Measurements from ENCODE around the gene SYMPK.
A peak's percentile ranks its signal among the peaks of the same experiment; 100 is the strongest.

The SYMPK gene

DNA sequence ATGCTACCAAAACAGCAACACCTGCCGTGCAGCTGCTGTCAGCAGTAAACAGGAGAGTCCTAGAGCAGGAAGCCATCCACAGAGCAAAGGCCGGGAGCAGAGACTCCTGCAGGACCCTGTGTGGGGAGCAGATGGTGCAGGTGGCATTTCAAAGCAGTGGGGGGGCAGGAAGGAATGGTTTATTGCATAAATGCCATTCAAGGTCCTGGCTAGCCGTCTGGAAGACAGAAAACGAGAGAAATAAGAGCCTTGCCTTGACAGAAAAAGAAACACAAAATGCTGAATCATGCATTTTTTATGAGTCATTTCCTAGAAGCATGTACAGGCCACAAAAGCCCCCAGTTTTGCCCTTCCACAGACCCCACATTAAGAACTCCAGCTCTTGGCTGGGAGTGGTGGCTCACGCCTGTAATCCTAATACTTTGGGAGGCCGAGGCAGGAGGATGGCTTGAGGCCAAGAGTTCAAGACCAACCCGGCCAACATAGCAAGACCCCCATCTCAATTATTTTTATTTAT lies 53.2 kb downstream of the SYMPK start:
- Histone ChIP-seq H2AFZ (peak overlapping the region; percentile 4), H3K27ac (no peak overlapping the region), H3K9me3 (ENCODE audit: control insufficient read depth, low read length) (no peaks in the 10 kb centered on the region), H3K4me2 (ENCODE audit: low read length) (peak overlapping the region; percentile 51), H3K4me3 (ENCODE audit: low read depth, low read length) (no peak overlapping the region), H3K4me1 (no peaks in the 10 kb centered on the region), H3K9ac (no peak overlapping the region), H3K36me3 (ENCODE audit: control insufficient read depth, insufficient read depth, low read length) (no peaks in the 10 kb centered on the region), H3K27me3 (ENCODE audit: control insufficient read depth, insufficient read depth, low read length) (no peaks in the 10 kb centered on the region), H3K79me2 (no peaks in the 10 kb centered on the region)
- TF ChIP-seq, protein P1, sequence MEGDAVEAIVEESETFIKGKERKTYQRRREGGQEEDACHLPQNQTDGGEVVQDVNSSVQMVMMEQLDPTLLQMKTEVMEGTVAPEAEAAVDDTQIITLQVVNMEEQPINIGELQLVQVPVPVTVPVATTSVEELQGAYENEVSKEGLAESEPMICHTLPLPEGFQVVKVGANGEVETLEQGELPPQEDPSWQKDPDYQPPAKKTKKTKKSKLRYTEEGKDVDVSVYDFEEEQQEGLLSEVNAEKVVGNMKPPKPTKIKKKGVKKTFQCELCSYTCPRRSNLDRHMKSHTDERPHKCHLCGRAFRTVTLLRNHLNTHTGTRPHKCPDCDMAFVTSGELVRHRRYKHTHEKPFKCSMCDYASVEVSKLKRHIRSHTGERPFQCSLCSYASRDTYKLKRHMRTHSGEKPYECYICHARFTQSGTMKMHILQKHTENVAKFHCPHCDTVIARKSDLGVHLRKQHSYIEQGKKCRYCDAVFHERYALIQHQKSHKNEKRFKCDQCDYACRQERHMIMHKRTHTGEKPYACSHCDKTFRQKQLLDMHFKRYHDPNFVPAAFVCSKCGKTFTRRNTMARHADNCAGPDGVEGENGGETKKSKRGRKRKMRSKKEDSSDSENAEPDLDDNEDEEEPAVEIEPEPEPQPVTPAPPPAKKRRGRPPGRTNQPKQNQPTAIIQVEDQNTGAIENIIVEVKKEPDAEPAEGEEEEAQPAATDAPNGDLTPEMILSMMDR (IDR thresholded peaks at IDR 0.05) = no peak

DNA sequence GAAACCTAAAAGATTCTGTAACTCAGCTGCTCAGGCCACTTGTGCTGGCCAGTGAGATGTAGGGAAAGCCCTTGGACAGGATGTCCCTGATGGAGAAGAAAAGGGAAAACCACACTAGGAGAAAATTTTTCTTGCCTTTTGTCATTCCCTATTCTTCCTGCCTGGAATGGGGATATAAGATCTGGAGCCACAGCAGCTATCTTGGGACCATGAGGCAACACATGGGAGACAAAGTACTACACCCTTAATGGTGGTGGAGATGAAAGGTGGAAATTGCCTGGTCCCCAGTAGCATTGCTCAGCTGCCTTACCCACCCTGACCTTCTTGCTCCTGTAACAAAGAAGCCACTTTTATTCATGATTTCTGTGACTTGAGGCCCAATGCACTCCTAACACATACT lies 57.2 kb downstream of the SYMPK start:
- Histone ChIP-seq H2AFZ (no peak overlapping the region), H3K9me3 (ENCODE audit: control insufficient read depth, low read length) (no peaks in the 10 kb centered on the region), H3K27me3 (ENCODE audit: control insufficient read depth, insufficient read depth, low read length) (no peaks in the 10 kb centered on the region), H3K4me2 (ENCODE audit: low read length) (no peak overlapping the region), H3K4me1 (no peaks in the 10 kb centered on the region), H3K9ac (no peak overlapping the region), H3K36me3 (ENCODE audit: control insufficient read depth, insufficient read depth, low read length) (no peaks in the 10 kb centered on the region), H3K79me2 (no peaks in the 10 kb centered on the region), H3K4me3 (ENCODE audit: low read depth, low read length) (no peak overlapping the region), H3K27ac (no peak overlapping the region)
- TF ChIP-seq, protein P1 (IDR thresholded peaks at IDR 0.05) = no peak

DNA sequence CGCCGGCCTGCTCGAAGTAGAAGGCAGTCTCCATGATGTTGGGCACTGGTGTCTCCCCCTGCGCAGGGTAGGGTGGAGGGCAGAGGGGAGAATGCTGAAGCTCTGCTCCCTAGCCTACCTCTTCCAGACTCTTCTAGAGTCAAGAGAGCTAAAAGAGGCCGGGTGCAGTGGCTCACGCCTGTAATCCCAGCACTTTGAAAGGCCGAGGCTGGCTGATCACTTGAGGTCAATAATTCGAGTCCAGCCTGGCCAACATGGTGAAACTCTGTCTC lies 58.1 kb downstream of the SYMPK start:
- Histone ChIP-seq H3K27ac (no peak overlapping the region), H3K27me3 (ENCODE audit: control insufficient read depth, insufficient read depth, low read length) (no peaks in the 10 kb centered on the region), H2AFZ (no peak overlapping the region), H3K4me3 (ENCODE audit: low read depth, low read length) (no peak overlapping the region), H3K79me2 (no peaks in the 10 kb centered on the region), H3K36me3 (ENCODE audit: control insufficient read depth, insufficient read depth, low read length) (no peaks in the 10 kb centered on the region), H3K4me2 (ENCODE audit: low read length) (no peak overlapping the region), H3K9ac (no peak overlapping the region), H3K9me3 (ENCODE audit: control insufficient read depth, low read length) (no peaks in the 10 kb centered on the region), H3K4me1 (no peaks in the 10 kb centered on the region)
- TF ChIP-seq, protein P1 (IDR thresholded peaks at IDR 0.05) = no peak

DNA sequence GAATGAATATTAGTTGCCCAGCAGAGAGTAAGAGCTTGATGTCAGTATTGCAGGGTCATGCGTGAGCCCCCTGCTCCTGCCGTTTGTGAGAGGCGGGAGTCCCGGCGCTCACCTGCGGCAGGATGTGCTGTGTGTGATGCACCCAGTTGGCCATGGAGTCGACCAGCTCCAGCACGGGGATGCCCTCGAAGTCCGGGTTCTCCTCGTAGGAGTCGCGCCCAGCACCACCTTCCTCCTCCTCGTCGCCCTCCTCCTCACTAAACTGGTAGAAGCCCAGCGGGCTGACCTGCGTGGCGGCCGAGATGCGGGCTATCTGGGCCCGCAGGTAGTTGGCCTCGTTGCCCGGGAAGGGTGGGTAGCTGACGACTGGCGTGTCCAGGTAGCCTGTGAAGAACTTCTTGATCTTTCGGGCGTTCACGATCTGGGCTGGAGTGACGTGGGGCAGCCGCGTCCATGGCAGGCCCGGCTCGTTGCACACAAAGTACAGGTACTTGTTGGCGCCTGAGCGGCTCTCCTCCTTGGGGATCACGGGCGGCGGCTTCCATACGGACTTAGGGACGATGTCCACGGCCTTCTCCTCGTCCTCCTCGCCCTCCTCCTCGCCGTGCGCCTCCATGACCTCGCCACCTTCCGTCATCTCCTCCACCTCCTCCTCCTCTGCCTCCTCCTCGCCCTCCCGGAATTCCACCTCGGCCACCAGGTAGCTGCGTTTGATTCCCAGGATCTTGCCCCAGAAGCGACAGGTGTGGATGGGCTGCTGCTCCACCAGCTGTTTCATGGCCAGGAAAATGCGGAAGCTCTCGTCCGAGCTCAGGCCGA lies 58.6 kb downstream of the SYMPK start:
- TF ChIP-seq, protein P1 (IDR thresholded peaks at IDR 0.05) = no peak
- no peak overlapping the region for H3K4me3 ChIP-seq (ENCODE audit: low read depth, low read length)

More for the DNA sequence above, 58.6 kb downstream of the SYMPK start:
- H3K27me3 ChIP-seq (ENCODE audit: control insufficient read depth, insufficient read depth, low read length) = no peaks in the 10 kb centered on the region
- H3K4me2 ChIP-seq (ENCODE audit: low read length) = no peak overlapping the region
- no peaks in the 10 kb centered on the region for H3K9me3 ChIP-seq (ENCODE audit: control insufficient read depth, low read length)
- no peaks in the 10 kb centered on the region for H3K4me1 ChIP-seq
- H3K27ac ChIP-seq = no peak overlapping the region
- no peaks in the 10 kb centered on the region for H3K79me2 ChIP-seq
- H2AFZ ChIP-seq = no peak overlapping the region
- H3K36me3 ChIP-seq (ENCODE audit: control insufficient read depth, insufficient read depth, low read length) = no peaks in the 10 kb centered on the region
- H3K9ac ChIP-seq = no peak overlapping the region
